Karpas-422 (cell line): ENCODE results near the gene HHIPL1. TPM values are rescaled to one million over a fixed set of nuclear protein-coding genes. Genes with fewer than 3 reads are reported as not detected.

Experiments used
- DNase-seq: peaks from one replicate; pipeline ENCODE4 v3.0.0-alpha.2; 2015
- H2AFZ ChIP-seq: fragments of 200-600 bp; sonication (generic); 2 replicates; pipeline ENCODE4 v1.6.1; 2014; ENCODE audit warnings: antibody characterized with exemption, low read length, mixed read lengths
- H3K27ac ChIP-seq: fragments of 200-600 bp; sonication (generic); 2 replicates; pipeline ENCODE4 v1.5.1; 2014; ENCODE audit warnings: mild to moderate bottlenecking, low read length, moderate library complexity
- H3K27me3 ChIP-seq: fragments of 200-600 bp; sonication (generic); 2 replicates; pipeline ENCODE4 v1.6.1; 2014; ENCODE audit warnings: low read length, mixed read lengths
- H3K36me3 ChIP-seq: fragments of 200-600 bp; sonication (generic); 2 replicates; pipeline ENCODE4 v1.6.1; 2014; ENCODE audit warnings: low read length, mixed read lengths; ENCODE audit not compliant: insufficient read depth
- H3K4me1 ChIP-seq: fragments of 200-600 bp; sonication (generic); 2 replicates; pipeline ENCODE4 v1.6.1; 2014; ENCODE audit warnings: mild to moderate bottlenecking, low read length, mixed read lengths
- H3K4me2 ChIP-seq: fragments of 200-600 bp; sonication (generic); 2 replicates; pipeline ENCODE4 v1.6.1; 2014; ENCODE audit warnings: low read length, low read depth, mild to moderate bottlenecking; ENCODE audit not compliant: poor library complexity, severe bottlenecking
- H3K4me3 ChIP-seq: fragments of 200-600 bp; sonication (generic); 2 replicates; pipeline ENCODE4 v1.5.1; 2014; ENCODE audit warnings: mild to moderate bottlenecking, antibody characterized with exemption, low read length, mixed read lengths
- H3K79me2 ChIP-seq: fragments of 200-600 bp; sonication (generic); 2 replicates; pipeline ENCODE4 v1.6.1; 2014; ENCODE audit warnings: mild to moderate bottlenecking, low read length, mixed read lengths
- H3K9ac ChIP-seq: fragments of 200-600 bp; sonication (generic); 2 replicates; pipeline ENCODE4 v1.6.0; 2014; ENCODE audit warnings: low read length
- H3K9me2 ChIP-seq: fragments of 200-600 bp; sonication (generic), shearing (Covaris generic); replicated peaks from 2 replicates; pipeline ENCODE4 v1.6.0; 2014; ENCODE audit warnings: mild to moderate bottlenecking, low read length, moderate library complexity; ENCODE audit not compliant: insufficient read depth
- H3K9me3 ChIP-seq: fragments of 300-700, 200-600 bp; sonication (generic); 2 replicates; pipeline ENCODE4 v1.6.1; 2014; ENCODE audit warnings: low read length, mixed read lengths
- H4K20me1 ChIP-seq: fragments of 200-600 bp; sonication (generic); 2 replicates; pipeline ENCODE4 v1.6.1; 2014; ENCODE audit warnings: mild to moderate bottlenecking, antibody characterized with exemption, low read length, low read depth; ENCODE audit not compliant: insufficient read depth
- total RNA-seq: library from RNA; depleted of rRNA; stranded (reverse); fragments of >200 nt; shearing (Covaris generic); gene quantifications from 2 replicates; pipeline ENCODE4 v1.2.3, GENCODE V29; 2014; ENCODE audit warnings: low replicate concordance

Gene HHIPL1
- total RNA-seq, 1 experiment from 2014 or later = not detected

DNA sequence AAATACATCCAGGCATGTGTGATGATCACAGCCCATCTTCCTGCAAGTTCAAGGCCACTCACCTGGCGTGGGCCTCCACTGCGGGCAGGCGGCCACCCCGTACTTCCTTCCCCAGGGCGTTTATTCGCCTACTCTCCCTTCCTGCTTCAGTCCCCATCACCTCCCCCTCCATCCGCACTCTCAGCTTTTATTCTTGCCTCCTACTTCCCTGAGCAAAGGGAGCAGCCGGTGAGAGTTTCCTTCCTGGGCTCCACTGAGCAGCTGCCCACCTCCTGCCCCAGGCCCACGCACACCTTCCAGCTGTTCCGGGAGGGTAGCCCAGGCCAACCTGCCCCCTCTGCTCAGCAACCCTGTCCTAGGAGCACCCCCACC, 43.3 kb downstream of the HHIPL1 start:
- no peak for DNase-seq
- Histone ChIP-seq H3K4me3 (no peak overlapping the region), H2AFZ (no peak overlapping the region), H3K27ac (no peak overlapping the region), H3K9ac (no peak overlapping the region), H3K9me2 (no peaks in the 10 kb centered on the region), H3K4me1 (peaks cover 14% of the 10 kb centered on the region), H3K79me2 (no peaks in the 10 kb centered on the region), H3K36me3 (no peaks in the 10 kb centered on the region), H3K27me3 (no peaks in the 10 kb centered on the region), H3K9me3 (no peaks in the 10 kb centered on the region), H4K20me1 (peaks cover 4% of the 10 kb centered on the region; the same call in 1 of the 2 replicates), H3K4me2 (no peak overlapping the region)

GRCh38 chr14:99688629-99689028, 43.7 kb downstream of the HHIPL1 start:
- H3K27me3 ChIP-seq = no peaks in the 10 kb centered on the region
- H3K4me1 ChIP-seq = peaks cover 13% of the 10 kb centered on the region
- H3K4me2 ChIP-seq = no peak overlapping the region
- no peak overlapping the region for H3K4me3 ChIP-seq
- H3K9me2 ChIP-seq = no peaks in the 10 kb centered on the region
- H3K9ac ChIP-seq = no peak overlapping the region
- no peak overlapping the region for H3K27ac ChIP-seq
- H3K79me2 ChIP-seq = no peaks in the 10 kb centered on the region
- no peak for DNase-seq
- H2AFZ ChIP-seq = no peak overlapping the region
- H4K20me1 ChIP-seq = peaks cover 4% of the 10 kb centered on the region; the same call in 1 of the 2 replicates
- no peaks in the 10 kb centered on the region for H3K36me3 ChIP-seq
- H3K9me3 ChIP-seq = no peaks in the 10 kb centered on the region

- Histone ChIP-seq H3K4me1 (peaks cover 10% of the 10 kb centered on the region), H3K27me3 (no peaks in the 10 kb centered on the region), H4K20me1 (peaks cover 4% of the 10 kb centered on the region; the same call in 1 of the 2 replicates), H3K4me3 (no peak overlapping the region), H3K9me2 (no peaks in the 10 kb centered on the region), H2AFZ (no peak overlapping the region), H3K9me3 (no peaks in the 10 kb centered on the region), H3K9ac (no peak overlapping the region), H3K4me2 (no peak overlapping the region), H3K27ac (no peak overlapping the region), H3K36me3 (no peaks in the 10 kb centered on the region), H3K79me2 (no peaks in the 10 kb centered on the region)
- DNase-seq = no peak
Observed at GRCh38 chr14:99689266-99690236, 44.6 kb downstream of the HHIPL1 start.

DNA sequence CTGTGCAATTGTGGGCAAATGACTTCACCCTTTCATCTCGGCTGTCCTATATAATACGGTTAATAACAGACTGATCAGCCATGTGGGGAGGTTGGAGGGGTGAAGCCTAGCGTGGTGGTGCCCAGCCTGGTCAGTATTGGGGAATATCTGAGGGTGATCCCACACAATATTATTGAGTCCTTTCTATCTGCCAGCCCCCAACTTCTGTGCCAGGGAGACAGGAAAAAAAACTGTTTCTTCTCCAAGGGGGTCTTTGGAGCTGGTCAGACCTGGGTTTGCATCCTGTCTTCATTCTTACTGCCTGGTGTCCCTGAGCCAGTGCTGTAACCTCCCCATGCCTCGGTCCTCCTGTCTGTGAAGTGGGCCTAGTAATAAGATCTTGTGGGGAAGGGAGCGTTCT, 45.7 kb downstream of the HHIPL1 start:
- Histone ChIP-seq H3K9me2 (no peaks in the 10 kb centered on the region), H4K20me1 (peaks cover 4% of the 10 kb centered on the region; the same call in 1 of the 2 replicates), H3K4me2 (no peak overlapping the region), H2AFZ (no peak overlapping the region), H3K27ac (no peak overlapping the region), H3K9ac (no peak overlapping the region), H3K79me2 (no peaks in the 10 kb centered on the region), H3K4me3 (no peak overlapping the region), H3K4me1 (peaks cover 7% of the 10 kb centered on the region), H3K9me3 (no peaks in the 10 kb centered on the region), H3K27me3 (no peaks in the 10 kb centered on the region), H3K36me3 (no peaks in the 10 kb centered on the region)
- no peak for DNase-seq

DNA sequence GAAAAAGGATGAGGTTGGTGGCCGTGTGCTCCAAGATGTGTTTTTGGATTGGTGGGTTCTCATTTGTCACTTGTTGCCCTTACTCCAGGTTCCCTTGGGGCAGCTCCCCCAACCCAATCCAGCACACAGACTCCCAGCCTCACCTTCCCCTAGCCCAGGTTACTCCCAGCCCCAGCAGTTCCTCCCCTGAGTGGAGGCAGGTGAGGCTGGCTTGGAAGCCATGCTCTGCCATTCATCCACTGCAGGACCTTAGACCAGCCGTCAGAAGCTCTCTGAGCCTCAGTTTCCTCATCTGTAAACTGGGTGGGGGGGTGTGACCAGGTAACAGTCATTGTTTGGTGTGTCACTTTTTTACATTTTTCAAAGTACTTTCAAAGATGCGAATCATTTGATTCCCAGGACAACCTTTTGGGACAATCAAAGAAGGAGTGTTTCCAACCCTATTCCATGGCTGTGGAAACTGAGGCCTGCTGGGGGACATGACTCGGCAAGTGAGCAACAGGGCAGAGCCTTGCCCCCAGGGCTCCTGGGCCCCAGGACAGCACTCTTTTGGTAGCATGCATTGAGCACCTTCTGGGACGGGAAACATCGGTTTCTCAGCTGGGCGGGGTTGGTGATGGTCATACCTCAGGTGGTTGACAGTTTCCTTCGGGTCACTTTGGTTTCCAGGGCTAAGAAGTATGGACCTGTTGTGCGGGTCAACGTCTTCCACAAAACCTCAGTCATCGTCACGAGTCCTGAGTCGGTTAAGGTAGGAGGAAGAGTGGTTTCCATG, 46.4 kb downstream of the HHIPL1 start:
- Histone ChIP-seq H3K4me2 (no peak overlapping the region), H3K36me3 (no peaks in the 10 kb centered on the region), H2AFZ (no peak overlapping the region), H3K27me3 (no peaks in the 10 kb centered on the region), H4K20me1 (peaks cover 4% of the 10 kb centered on the region; the same call in 1 of the 2 replicates), H3K79me2 (no peaks in the 10 kb centered on the region), H3K4me1 (peaks cover 7% of the 10 kb centered on the region), H3K4me3 (no peak overlapping the region), H3K9ac (no peak overlapping the region), H3K9me3 (no peaks in the 10 kb centered on the region), H3K9me2 (no peaks in the 10 kb centered on the region), H3K27ac (no peak overlapping the region)
- no peak for DNase-seq

DNA sequence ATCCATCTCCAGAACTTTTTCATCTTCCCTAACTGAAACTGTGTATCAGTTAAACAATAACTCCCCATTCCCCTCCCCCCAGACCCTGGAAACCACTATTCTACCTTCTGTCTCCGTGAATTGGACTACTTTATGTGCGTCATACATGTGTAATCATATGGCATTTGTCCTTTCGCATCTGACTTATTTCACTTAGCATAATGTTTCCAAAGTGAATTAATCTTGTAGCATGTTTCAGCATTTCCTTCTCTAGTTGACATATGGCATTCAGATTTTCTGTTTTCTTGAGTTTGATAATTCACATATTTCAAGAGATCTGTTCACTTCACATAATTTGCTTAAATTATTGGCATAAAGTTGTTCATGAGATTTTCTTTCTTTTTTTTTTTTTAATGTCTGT, 49.0 kb downstream of the HHIPL1 start:
- H3K27ac ChIP-seq = no peak overlapping the region
- H2AFZ ChIP-seq = no peak overlapping the region
- no peaks in the 10 kb centered on the region for H4K20me1 ChIP-seq
- no peaks in the 10 kb centered on the region for H3K27me3 ChIP-seq
- DNase-seq = no peak
- H3K4me3 ChIP-seq = no peak overlapping the region
- H3K36me3 ChIP-seq = no peaks in the 10 kb centered on the region
- no peak overlapping the region for H3K4me2 ChIP-seq
- no peaks in the 10 kb centered on the region for H3K9me3 ChIP-seq
- no peak overlapping the region for H3K9ac ChIP-seq
- no peaks in the 10 kb centered on the region for H3K4me1 ChIP-seq
- H3K79me2 ChIP-seq = no peaks in the 10 kb centered on the region
- no peaks in the 10 kb centered on the region for H3K9me2 ChIP-seq

GRCh38 chr14:99696929-99697328, 52.0 kb downstream of the HHIPL1 start:
- Histone ChIP-seq H3K36me3 (no peaks in the 10 kb centered on the region), H3K4me1 (no peaks in the 10 kb centered on the region), H3K9me2 (no peaks in the 10 kb centered on the region), H3K79me2 (no peaks in the 10 kb centered on the region), H3K4me3 (no peak overlapping the region), H3K27ac (no peak overlapping the region), H3K9me3 (peaks cover under 1% of the 10 kb centered on the region; the same call in 1 of the 2 replicates), H3K27me3 (no peaks in the 10 kb centered on the region), H3K9ac (no peak overlapping the region), H2AFZ (no peak overlapping the region), H3K4me2 (no peak overlapping the region), H4K20me1 (no peaks in the 10 kb centered on the region)
- DNase-seq = no peak

GRCh38 chr14:99698236-99698635, 53.3 kb downstream of the HHIPL1 start:
- Histone ChIP-seq H3K36me3 (no peaks in the 10 kb centered on the region), H3K9me3 (peaks cover 9% of the 10 kb centered on the region), H3K9me2 (no peaks in the 10 kb centered on the region), H3K27ac (no peak overlapping the region), H3K27me3 (0 out of 2 replicates have a peak, but pooled peaks cover 3% of the 10 kb centered on the region), H3K4me2 (no peak overlapping the region), H2AFZ (no peak overlapping the region), H3K4me3 (no peak overlapping the region), H4K20me1 (no peaks in the 10 kb centered on the region), H3K79me2 (no peaks in the 10 kb centered on the region), H3K4me1 (no peaks in the 10 kb centered on the region), H3K9ac (no peak overlapping the region)
- no peak for DNase-seq
